SW480 (cell line): Measurements from ENCODE around the gene NELL1.

Experiments used
- DNase-seq: peaks from one replicate; pipeline ENCODE4 v3.0.0-alpha.2; 2016; ENCODE audit warnings: low spot score

NELL1 gene

GRCh38 chr11:20668844-20669819 lies at the start of gene NELL1:
Gene NELL1 (plus strand): TSS chr11:20669586.
- no peak for DNase-seq

GRCh38 chr11:20620988-20621387 lies 48.4 kb upstream of the NELL1 start:
- DNase-seq = no peak

GRCh38 chr11:20621679-20622078 lies 47.7 kb upstream of the NELL1 start:
- DNase-seq = no peak

- no peak for DNase-seq
Measured at GRCh38 chr11:20623252-20623651, 46.1 kb upstream of the NELL1 start.

- DNase-seq = no peak
Measured at GRCh38 chr11:20626279-20626678, 43.1 kb upstream of the NELL1 start.

- no peak for DNase-seq
Measured at GRCh38 chr11:20627026-20627425, 42.4 kb upstream of the NELL1 start.

- no peak for DNase-seq
Measured at GRCh38 chr11:20627701-20628100, 41.7 kb upstream of the NELL1 start.

GRCh38 chr11:20631519-20632168 lies 37.7 kb upstream of the NELL1 start:
- no peak for DNase-seq

- no peak for DNase-seq
Measured at GRCh38 chr11:20632169-20632532, 37.2 kb upstream of the NELL1 start.

GRCh38 chr11:20634044-20634443 lies 35.3 kb upstream of the NELL1 start:
- no peak for DNase-seq

GRCh38 chr11:20634781-20635180 lies 34.6 kb upstream of the NELL1 start:
- DNase-seq = no peak

- no peak for DNase-seq
Measured at GRCh38 chr11:20638074-20638473, 31.3 kb upstream of the NELL1 start.

GRCh38 chr11:20639688-20640087 lies 29.7 kb upstream of the NELL1 start:
- DNase-seq = no peak

GRCh38 chr11:20640401-20640800 lies 29.0 kb upstream of the NELL1 start:
- no peak for DNase-seq

GRCh38 chr11:20644360-20644759 lies 25.0 kb upstream of the NELL1 start:
- DNase-seq = no peak

GRCh38 chr11:20647976-20648565 lies 21.3 kb upstream of the NELL1 start:
- peak; percentile 54 for DNase-seq

- DNase-seq = no peak
Measured at GRCh38 chr11:20652150-20652806, 17.1 kb upstream of the NELL1 start.

- DNase-seq = no peak
Measured at GRCh38 chr11:20654038-20654437, 15.3 kb upstream of the NELL1 start.

GRCh38 chr11:20656901-20657300 lies 12.5 kb upstream of the NELL1 start:
- DNase-seq = no peak

GRCh38 chr11:20658135-20658534 lies 11.3 kb upstream of the NELL1 start:
- no peak for DNase-seq

GRCh38 chr11:20661445-20661844 lies 7.9 kb upstream of the NELL1 start:
- peak; percentile 4 for DNase-seq

- no peak for DNase-seq
Measured at GRCh38 chr11:20661850-20662249, 7.5 kb upstream of the NELL1 start.
